Activated naive CD4-positive, alpha-beta T cell treated with anti-CD3 and anti-CD28 coated beads, Interleukin-2, amount 50 U/mL, for 72 hours (primary cell): ENCODE data around the gene RAB37. TPM values are rescaled to one million over a fixed set of nuclear protein-coding genes. Genes with fewer than 3 reads are reported as not detected.
A peak's percentile ranks its signal among the peaks of the same experiment; 100 is the strongest.

Source experiments
- ATAC-seq, 2 donors: fragments of 150-1000 bp; cut with Tn5 transposase; 2 replicates each; pipeline ENCODE4 v1.10.0; 2021; ENCODE audit warnings: mild to moderate bottlenecking in 2 of 2, moderate library complexity in 2 of 2
- DNase-seq, 2 donors: peaks; one replicate each; pipeline ENCODE4 v3.0.0; 2021 to 2022; ENCODE audit warnings: low spot score in 2 of 2
- H3K27ac Mint-ChIP-seq, 2 donors: one replicate each; pipeline ENCODE4 v1.8.0; 2022; ENCODE audit warnings: mild to moderate bottlenecking in 2 of 2, mixed read lengths in 2 of 2
- H3K36me3 Mint-ChIP-seq, 2 donors: one replicate each; pipeline ENCODE4 v1.8.0; 2022; ENCODE audit warnings: mixed read lengths in 2 of 2
- H3K9me3 Mint-ChIP-seq, 2 donors: one replicate each; pipeline ENCODE4 v1.8.0; 2022; ENCODE audit warnings: mixed read lengths in 2 of 2
- total RNA-seq, 2 donors: library from RNA; stranded (reverse); gene quantifications; one replicate each; pipeline ENCODE4 v1.2.3, GENCODE V29; 2022

RAB37 gene, protein sequence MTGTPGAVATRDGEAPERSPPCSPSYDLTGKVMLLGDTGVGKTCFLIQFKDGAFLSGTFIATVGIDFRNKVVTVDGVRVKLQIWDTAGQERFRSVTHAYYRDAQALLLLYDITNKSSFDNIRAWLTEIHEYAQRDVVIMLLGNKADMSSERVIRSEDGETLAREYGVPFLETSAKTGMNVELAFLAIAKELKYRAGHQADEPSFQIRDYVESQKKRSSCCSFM
- 1 to 10 TPM; 3.4 to 4.0 TPM for total RNA-seq

DNA sequence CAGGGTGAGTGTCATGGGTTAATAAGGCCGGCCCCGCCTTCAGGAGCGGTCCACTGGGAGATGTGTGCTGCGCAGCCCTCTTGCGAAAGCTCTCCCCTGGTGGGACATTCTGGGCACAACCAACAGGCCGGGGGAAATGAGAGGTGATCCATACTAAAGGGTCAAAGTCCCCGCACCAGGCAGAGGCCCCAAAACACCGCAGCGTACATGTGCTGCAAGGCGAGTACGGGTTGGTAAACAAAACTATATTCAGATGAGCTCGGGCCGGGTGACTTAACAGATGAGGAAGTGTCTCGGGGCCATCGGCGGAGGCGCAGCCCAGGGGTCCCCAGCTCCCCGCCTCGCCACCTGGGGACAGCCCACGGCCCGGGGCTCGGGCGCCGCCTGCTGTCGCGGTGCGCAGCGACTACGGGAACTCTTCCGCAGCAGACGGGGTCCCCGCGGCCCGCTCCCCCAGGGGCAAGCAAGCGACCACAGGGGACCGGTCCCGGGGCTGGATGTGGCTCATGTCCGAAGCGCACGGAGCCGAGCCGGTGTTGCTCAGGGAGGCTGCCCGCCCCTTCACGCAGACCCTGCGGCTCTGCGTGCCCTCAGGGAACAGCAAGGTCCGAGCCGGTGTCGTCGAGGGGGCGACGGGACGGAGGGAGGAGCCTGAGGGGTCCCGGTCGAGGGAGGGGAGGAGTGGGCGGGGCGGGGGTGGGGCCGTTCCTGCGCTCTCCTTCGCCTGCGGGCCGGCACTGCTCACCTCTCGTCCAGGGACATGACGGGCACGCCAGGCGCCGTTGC is at the start of gene RAB37:
TSS of gene RAB37 (plus strand) at position 744 of the 786 bp plus-strand sequence. CDS start at position 761, 17 bp downstream.
- no peak for DNase-seq
- H3K27ac Mint-ChIP-seq: peak within 1 kb of the TSS in 1 of 2 donors; percentile 66
- no peaks in the 10 kb centered on the region for H3K36me3 Mint-ChIP-seq
- no peaks in the 10 kb centered on the region for H3K9me3 Mint-ChIP-seq
- peak; percentile 5 to 46 for ATAC-seq

DNA sequence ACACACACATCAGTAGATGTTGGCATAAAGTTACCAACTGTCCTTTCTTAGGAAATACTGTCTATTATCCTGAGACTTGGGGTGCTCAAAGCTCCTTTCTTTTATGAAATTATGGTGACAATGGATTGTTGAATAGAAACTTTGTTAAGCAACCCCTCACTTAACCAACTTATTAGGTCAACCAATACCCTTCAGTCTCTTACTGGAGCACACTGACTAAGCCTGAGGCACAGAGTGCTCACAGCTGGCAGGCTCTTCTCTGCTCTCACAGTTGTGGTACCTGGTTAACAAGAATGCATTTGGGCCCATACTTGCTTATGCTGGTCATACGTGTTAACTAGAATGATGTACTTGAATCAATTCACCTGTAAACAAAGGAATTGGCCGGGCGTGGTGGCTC is 49.2 kb upstream of the RAB37 start:
- Mint-ChIP-seq H3K27ac (no peak overlapping the region), H3K9me3 (no peaks in the 10 kb centered on the region), H3K36me3 (no peaks in the 10 kb centered on the region)
- DNase-seq: no peak
- ATAC-seq: no peak

DNA sequence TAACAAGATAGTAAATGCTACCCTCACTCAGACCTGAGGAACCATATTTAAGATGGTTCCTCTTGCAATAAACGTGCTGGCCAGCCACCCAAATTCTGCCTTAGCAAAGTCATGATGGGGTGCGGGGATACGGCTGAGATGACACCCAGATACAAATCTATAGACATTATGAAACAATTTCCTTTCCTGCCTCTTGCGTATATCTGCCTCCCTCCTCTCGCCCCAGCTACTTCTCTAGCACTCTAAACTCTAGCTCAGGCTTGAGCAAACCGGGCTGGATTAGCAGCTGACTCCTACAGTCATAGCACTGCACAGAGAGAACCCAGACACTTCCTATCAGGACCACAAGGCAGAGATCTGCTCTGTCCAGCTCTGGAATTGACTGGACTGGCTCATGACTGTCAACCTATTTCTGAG is 46.6 kb upstream of the RAB37 start:
- no peaks in the 10 kb centered on the region for H3K9me3 Mint-ChIP-seq
- H3K27ac Mint-ChIP-seq: no peak overlapping the region
- peak in 1 of 2 donors; percentile 46 for ATAC-seq
- no peaks in the 10 kb centered on the region for H3K36me3 Mint-ChIP-seq
- DNase-seq: no peak

DNA sequence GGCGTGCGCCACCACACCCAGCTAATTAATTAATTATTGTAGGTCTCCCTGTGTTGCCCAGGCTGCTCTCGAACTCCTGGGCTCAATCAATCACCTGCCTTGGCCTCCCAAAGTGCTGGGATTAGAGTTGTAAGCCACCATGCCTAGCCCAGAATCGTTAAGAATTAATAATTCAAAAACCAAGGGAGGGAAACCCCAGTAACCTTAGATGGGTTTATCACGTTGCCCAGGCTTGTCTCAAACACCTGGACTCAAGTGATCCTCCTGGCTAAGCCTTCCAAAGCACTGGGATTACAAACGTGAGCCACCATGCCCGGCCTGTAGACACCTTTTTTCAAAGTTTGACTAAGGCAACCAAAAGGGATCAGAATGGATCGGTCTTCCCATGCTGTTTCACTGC is 45.9 kb upstream of the RAB37 start:
- no peaks in the 10 kb centered on the region for H3K36me3 Mint-ChIP-seq
- no peaks in the 10 kb centered on the region for H3K9me3 Mint-ChIP-seq
- H3K27ac Mint-ChIP-seq: no peak overlapping the region
- ATAC-seq (no peak), DNase-seq (no peak)

DNA sequence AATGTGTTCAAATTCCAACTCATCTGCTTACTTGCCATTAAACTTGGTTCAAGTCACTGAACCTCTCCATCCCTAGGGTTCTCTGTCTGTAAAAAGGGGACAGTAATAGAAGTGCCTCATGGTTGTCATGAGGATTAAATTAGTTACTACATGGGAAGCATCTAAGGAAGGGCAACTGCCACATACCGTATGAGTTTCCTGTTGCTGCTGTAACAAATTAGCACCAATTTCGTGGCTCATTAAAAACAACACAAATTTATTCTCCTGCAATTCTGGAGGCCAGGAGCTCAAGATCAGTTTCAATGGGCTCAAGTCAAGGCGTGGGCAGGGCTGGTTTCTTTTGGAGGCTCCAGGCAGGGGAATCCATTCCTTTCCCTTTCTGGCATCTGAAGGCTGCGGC is 43.0 kb upstream of the RAB37 start:
- no peaks in the 10 kb centered on the region for H3K36me3 Mint-ChIP-seq
- no peaks in the 10 kb centered on the region for H3K9me3 Mint-ChIP-seq
- DNase-seq: no peak
- no peak overlapping the region for H3K27ac Mint-ChIP-seq
- no peak for ATAC-seq

DNA sequence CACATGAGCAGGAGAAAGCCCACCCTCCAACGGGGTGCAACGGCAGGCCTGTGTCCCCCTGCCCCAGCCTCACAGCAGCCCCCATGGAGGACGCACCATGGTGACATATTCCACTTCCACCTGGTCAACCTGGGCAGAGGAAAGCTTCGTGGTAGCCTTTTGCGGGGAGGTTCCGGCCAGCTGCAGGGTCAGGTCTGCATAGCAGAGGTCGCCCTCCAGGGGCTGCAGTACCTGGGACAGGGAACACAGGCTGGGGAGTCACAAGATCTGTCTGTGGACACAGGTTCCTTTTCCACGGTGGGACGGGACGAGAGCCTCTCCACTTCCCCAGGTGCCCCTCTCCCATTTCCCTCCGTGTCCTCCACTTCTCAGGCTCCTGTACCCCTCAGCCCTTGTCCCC is 41.4 kb upstream of the RAB37 start:
- Mint-ChIP-seq H3K9me3 (no peaks in the 10 kb centered on the region), H3K27ac (no peak overlapping the region), H3K36me3 (no peaks in the 10 kb centered on the region)
- ATAC-seq (no peak), DNase-seq (no peak)

DNA sequence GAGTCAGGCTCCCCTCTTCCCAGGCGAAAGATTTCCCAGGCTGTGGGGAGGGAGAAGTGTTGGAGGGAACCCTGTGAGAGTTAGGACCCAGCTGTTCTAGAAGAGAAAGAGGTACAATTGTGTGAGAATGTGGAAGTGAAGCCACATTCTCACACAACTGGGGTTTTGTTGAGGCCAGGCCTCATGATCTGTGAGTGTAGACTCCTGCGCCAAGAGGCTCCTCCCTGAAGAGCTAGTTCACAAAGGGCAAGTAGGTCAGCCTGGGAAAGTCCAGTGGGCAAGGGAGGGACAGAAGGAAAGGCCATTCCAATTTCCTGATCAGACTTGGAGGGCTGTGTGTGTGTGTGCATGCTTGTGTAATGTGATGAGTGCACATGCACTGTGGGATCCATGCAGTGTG is 39.5 kb upstream of the RAB37 start:
- DNase-seq: no peak
- H3K27ac Mint-ChIP-seq: no peak overlapping the region
- H3K36me3 Mint-ChIP-seq: no peaks in the 10 kb centered on the region
- no peak for ATAC-seq
- no peaks in the 10 kb centered on the region for H3K9me3 Mint-ChIP-seq

DNA sequence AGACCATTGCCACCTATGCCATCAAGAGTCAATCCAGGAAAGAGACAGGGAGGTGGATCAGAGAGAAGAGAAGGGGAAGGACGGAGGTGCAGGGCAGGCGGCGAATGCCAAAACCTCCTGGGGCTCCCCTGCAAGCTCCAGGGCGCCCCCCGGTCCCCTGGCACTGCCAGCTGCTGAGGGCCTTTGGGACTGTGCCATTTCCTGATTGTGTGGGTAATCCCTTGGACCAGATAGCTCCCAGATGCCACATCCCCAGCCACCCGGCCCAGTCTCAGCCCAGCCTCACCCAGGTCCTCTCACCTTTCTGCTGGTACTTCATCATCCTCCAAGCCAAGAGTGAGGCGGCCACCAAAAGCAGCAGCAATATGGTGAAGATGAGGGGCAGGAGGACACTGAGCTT is 39.0 kb upstream of the RAB37 start:
- H3K27ac Mint-ChIP-seq: no peak overlapping the region
- no peak for DNase-seq
- no peaks in the 10 kb centered on the region for H3K36me3 Mint-ChIP-seq
- ATAC-seq: no peak
- H3K9me3 Mint-ChIP-seq: no peaks in the 10 kb centered on the region

DNA sequence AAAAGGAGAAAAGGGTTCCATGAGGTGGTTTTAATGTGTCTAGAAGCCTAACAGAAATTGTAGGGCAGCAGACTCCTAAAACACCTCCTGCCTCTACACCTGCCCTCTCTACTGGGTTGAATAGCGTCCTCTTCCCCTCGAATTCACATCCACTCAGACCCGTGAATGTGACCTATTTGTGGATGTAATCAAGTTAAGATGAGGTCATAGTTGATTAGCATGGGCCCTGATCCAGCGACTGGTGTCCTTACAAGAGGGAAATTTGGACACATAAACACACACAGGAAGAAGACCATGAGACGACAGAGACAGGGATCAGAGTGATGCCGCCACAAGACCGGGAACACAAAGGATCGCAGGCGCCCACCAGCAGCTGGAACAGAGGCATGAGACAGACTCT is 37.8 kb upstream of the RAB37 start:
- Mint-ChIP-seq H3K36me3 (no peaks in the 10 kb centered on the region), H3K9me3 (no peaks in the 10 kb centered on the region), H3K27ac (no peak overlapping the region)
- DNase-seq (no peak), ATAC-seq (no peak)

DNA sequence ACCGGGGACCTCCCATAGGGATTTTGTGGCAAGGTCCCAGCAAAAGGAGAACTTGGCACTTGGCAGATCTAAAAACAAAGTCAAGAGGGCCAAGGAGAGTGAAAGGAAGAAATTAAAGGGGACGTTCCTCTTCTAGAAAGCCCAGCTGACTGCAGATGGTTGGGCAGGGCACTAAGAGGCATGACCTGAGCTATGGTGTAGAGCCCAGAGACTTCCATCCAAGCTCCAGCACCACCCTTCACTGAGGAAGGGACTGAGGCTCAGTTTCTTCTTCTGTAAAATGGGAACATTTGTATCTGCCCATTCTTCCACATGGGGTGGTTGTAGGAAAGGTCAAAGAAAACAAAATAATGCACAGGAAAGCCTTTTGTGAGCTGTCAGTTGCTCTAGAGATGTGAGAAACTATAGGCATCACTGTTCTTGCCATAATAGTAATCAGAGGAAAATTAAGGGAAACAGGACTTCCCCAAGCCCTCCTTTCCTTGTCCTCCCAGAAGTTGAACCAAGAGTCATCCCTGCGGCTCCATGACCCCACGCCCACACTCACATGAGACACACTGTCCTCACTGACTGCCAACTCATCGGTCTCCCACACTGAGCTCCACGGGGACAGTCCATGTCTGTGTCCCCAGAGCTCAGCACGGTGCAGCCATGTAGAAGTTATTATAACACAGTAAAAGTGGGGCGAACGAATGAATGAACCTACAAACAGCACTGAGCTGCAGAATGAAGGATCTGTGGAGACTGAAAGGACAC is 34.8 kb upstream of the RAB37 start:
- H3K36me3 Mint-ChIP-seq: no peaks in the 10 kb centered on the region
- H3K27ac Mint-ChIP-seq: no peak overlapping the region
- ATAC-seq: no peak
- no peak for DNase-seq
- no peaks in the 10 kb centered on the region for H3K9me3 Mint-ChIP-seq

DNA sequence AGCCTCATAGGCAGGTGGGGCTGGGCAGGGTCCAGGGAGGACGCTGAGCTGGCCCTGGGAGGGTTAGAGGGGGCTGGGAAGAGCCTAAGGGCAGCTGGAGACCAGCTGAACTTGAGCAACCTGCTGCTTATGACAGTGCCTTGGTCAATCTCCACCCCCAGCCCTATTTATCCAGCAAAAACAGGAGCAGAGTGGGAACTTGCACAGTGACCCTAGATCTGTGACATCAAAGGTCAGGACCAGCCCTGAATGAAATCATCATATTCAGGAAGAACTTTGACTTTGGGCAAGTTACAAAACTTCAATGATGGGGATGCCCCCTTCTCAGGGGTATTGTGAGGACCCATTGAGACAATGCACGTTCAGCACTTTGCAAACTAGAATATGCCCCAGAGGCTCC is 33.7 kb upstream of the RAB37 start:
- no peaks in the 10 kb centered on the region for H3K9me3 Mint-ChIP-seq
- no peaks in the 10 kb centered on the region for H3K36me3 Mint-ChIP-seq
- no peak overlapping the region for H3K27ac Mint-ChIP-seq
- DNase-seq: no peak
- ATAC-seq: no peak

DNA sequence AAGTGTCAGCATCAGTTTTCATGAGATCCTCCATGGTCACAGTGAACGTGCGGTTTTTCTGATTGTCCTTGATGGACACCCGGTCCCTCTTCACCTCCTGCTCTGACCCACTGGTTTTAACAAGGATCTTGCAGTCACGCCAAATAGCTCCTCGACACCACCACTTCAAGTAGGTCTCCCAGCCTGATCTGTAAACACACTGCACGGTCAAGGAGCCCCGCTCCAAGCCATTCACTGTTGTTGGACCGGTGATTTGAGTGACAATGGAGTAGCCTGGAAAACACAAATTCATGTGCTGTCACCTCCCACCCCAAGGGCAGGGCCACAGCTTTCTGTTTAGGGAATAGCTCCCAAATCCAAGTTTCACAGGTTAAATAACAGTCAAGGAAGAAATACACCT is 32.5 kb upstream of the RAB37 start:
- DNase-seq (no peak), ATAC-seq (no peak)
- Mint-ChIP-seq H3K36me3 (no peaks in the 10 kb centered on the region), H3K27ac (no peak overlapping the region), H3K9me3 (no peaks in the 10 kb centered on the region)

DNA sequence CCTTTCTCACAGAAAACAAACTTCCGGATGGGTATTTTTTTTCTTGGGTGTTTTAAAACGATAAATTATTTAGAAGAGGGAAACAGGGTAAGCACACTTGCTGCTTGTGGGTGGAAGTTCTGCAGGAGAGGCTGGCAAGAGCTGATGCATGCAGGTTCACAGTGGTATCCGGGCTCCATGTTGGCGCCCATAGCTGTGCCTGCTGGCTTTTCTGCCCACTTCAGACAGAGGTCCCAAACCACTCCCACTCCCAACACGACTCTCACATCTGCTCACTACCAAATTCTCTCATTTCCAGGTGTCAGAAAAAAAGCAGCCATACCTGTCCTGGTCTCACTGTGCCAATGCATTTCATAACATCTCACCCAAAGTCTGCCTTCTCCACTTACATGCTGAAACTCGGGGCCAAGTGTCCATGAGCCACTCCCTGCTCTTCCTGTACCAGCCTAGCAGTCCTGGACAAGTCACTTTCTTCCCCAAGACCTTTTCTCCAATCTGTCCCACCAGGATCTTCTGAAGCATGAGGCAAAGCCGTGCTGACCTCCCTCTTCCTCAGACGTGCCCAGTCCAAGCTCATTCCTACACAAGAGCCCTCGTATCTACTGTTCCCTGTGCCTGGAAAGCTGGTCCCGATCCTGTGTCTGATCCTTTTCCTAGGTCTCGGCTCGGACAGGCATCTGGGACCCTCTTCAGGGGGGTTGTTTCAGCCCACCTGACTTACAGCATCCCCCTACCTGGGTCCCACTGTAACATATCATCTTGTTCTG is 25.8 kb upstream of the RAB37 start:
- H3K36me3 Mint-ChIP-seq: no peaks in the 10 kb centered on the region
- H3K9me3 Mint-ChIP-seq: no peaks in the 10 kb centered on the region
- H3K27ac Mint-ChIP-seq: no peak overlapping the region
- no peak for DNase-seq
- no peak for ATAC-seq

DNA sequence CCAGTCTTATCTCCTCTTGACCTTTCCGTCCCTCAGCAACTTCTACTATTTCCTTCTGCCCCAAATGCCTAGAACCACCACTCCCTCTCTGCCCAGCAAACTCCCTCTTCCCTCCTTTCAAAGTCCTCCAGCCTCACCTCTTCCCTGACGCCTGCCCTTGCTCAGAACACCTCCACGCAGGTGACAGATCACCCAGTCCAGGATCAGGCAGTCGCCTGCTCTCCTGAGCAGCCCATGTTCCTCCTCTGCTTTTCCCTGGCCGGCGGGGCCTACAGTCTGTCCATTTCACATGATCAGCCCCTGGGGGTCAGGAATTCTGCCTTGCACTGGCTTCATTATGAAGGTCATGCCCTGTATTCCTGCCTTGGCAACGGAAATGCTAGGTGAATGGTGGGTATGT is 24.8 kb upstream of the RAB37 start:
- no peaks in the 10 kb centered on the region for H3K36me3 Mint-ChIP-seq
- no peaks in the 10 kb centered on the region for H3K9me3 Mint-ChIP-seq
- no peak overlapping the region for H3K27ac Mint-ChIP-seq
- ATAC-seq (no peak), DNase-seq (no peak)

DNA sequence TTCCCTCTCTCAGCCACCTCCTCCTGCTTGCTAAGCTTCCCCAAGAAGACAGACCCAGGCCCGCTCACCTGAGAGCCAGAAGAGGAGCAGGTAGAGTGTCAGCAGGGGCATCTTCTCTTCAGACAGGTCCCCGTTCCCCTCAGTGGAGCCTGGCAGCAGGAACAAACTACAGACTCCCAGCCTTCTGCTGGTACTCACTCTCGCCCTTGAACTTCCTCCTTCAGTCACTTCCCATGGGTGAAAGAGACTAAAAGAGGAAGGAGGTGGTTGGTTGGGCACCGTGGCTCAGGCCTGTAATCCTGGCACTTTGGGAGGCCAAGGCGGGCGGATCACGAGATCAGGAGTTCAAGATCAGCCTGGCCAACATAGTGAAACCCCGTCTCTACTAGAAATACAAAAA is 24.3 kb upstream of the RAB37 start, which contains the start of gene CD300LF:
TSS of gene CD300LF (minus strand) at position 168 of the 400 bp plus-strand sequence. CDS start at position 111, 57 bp downstream.
- peak within 1 kb of the TSS in 1 of 2 donors; percentile 48 for H3K27ac Mint-ChIP-seq
- DNase-seq (no peak), ATAC-seq (no peak)
- no peaks in the 10 kb centered on the region for H3K36me3 Mint-ChIP-seq
- H3K9me3 Mint-ChIP-seq: no peaks in the 10 kb centered on the region

DNA sequence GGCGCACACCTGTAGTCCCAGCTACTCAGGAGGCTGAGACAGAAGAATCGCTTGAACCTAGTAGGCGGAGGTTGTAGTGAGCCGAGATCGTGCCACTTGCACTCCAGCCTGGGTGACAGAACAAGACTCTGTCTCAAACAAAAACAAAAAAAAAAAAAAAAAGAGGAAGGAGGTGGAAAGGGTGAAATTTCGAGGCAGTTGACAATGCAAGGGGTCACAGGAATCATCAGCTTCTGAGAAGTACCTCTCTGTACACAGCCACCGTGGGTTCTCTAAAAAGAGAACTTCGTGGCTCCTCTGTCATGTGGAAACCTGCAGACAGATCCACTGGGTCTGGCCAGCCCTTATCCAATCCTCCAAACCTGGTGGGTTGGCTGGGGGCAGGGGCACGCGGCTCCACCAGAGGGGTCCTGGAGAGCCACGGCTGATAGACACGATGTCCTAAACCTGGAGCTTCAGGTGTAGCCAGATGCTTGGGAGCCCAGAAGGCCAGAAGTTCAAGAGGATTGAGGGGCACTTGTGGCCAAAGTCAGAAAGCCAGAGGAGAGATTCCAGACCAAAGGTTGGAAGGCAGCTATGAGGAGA is 23.8 kb upstream of the RAB37 start:
- DNase-seq (no peak), ATAC-seq (no peak)
- H3K27ac Mint-ChIP-seq: peak overlapping the region in 1 of 2 donors; percentile 48
- H3K9me3 Mint-ChIP-seq: no peaks in the 10 kb centered on the region
- no peaks in the 10 kb centered on the region for H3K36me3 Mint-ChIP-seq
